ENCODE measurements around the gene PTPRJ.

PTPRJ gene

GRCh38 chr11:48062649-48063048 lies 82.3 kb downstream of the PTPRJ start:
- H3K27me3 ChIP-seq (ENCODE audit: insufficient read depth, low read length): no peaks in the 10 kb centered on the region
- H3K9ac ChIP-seq (ENCODE audit: low read depth, low read length): no peak overlapping the region
- peaks cover 11% of the 10 kb centered on the region for H3K4me1 ChIP-seq (ENCODE audit: insufficient read depth, low read length)
- H3K27ac ChIP-seq (ENCODE audit: low read depth, low read length): no peak overlapping the region
- no peaks in the 10 kb centered on the region for H3K36me3 ChIP-seq (ENCODE audit: insufficient read depth, low read length)
- no peak overlapping the region for H3K4me3 ChIP-seq (ENCODE audit: low read length)
- WGBS: 94% methylated on average over 3 of the region's 3 CpGs
- no peaks in the 10 kb centered on the region for H3K9me3 ChIP-seq (ENCODE audit: insufficient read depth, low read depth, low read length)

- H3K4me1 ChIP-seq (ENCODE audit: insufficient read depth, low read length): peaks cover 11% of the 10 kb centered on the region
- no peak overlapping the region for H3K9ac ChIP-seq (ENCODE audit: low read depth, low read length)
- H3K4me3 ChIP-seq (ENCODE audit: low read length): no peak overlapping the region
- no peak overlapping the region for H3K27ac ChIP-seq (ENCODE audit: low read depth, low read length)
- H3K27me3 ChIP-seq (ENCODE audit: insufficient read depth, low read length): no peaks in the 10 kb centered on the region
- WGBS: 87% methylated on average over 2 of the region's 2 CpGs
- no peaks in the 10 kb centered on the region for H3K36me3 ChIP-seq (ENCODE audit: insufficient read depth, low read length)
- no peaks in the 10 kb centered on the region for H3K9me3 ChIP-seq (ENCODE audit: insufficient read depth, low read depth, low read length)
Measured at GRCh38 chr11:48063424-48063978, 83.1 kb downstream of the PTPRJ start.

GRCh38 chr11:48064306-48064705 lies 83.9 kb downstream of the PTPRJ start:
- no peak overlapping the region for H3K9ac ChIP-seq (ENCODE audit: low read depth, low read length)
- H3K27ac ChIP-seq (ENCODE audit: low read depth, low read length): no peak overlapping the region
- no peaks in the 10 kb centered on the region for H3K9me3 ChIP-seq (ENCODE audit: insufficient read depth, low read depth, low read length)
- WGBS: 80% methylated on average over 6 of the region's 8 CpGs
- H3K36me3 ChIP-seq (ENCODE audit: insufficient read depth, low read length): no peaks in the 10 kb centered on the region
- H3K27me3 ChIP-seq (ENCODE audit: insufficient read depth, low read length): no peaks in the 10 kb centered on the region
- peaks cover 11% of the 10 kb centered on the region for H3K4me1 ChIP-seq (ENCODE audit: insufficient read depth, low read length)
- no peak overlapping the region for H3K4me3 ChIP-seq (ENCODE audit: low read length)

- Histone ChIP-seq H3K9me3 (ENCODE audit: insufficient read depth, low read depth, low read length) (no peaks in the 10 kb centered on the region), H3K9ac (ENCODE audit: low read depth, low read length) (no peak overlapping the region), H3K4me3 (ENCODE audit: low read length) (no peak overlapping the region), H3K27ac (ENCODE audit: low read depth, low read length) (no peak overlapping the region), H3K27me3 (ENCODE audit: insufficient read depth, low read length) (no peaks in the 10 kb centered on the region), H3K4me1 (ENCODE audit: insufficient read depth, low read length) (peaks cover 7% of the 10 kb centered on the region), H3K36me3 (ENCODE audit: insufficient read depth, low read length) (no peaks in the 10 kb centered on the region)
- 88% methylated on average over 8 of the region's 10 CpGs for WGBS
Measured at GRCh38 chr11:48066881-48067800, 86.8 kb downstream of the PTPRJ start.

- H3K9ac ChIP-seq (ENCODE audit: low read depth, low read length): no peak overlapping the region
- H3K4me3 ChIP-seq (ENCODE audit: low read length): no peak overlapping the region
- no peak overlapping the region for H3K27ac ChIP-seq (ENCODE audit: low read depth, low read length)
- 89% methylated on average over 7 of the region's 8 CpGs for WGBS
- H3K4me1 ChIP-seq (ENCODE audit: insufficient read depth, low read length): no peaks in the 10 kb centered on the region
- H3K27me3 ChIP-seq (ENCODE audit: insufficient read depth, low read length): no peaks in the 10 kb centered on the region
- H3K9me3 ChIP-seq (ENCODE audit: insufficient read depth, low read depth, low read length): no peaks in the 10 kb centered on the region
- no peaks in the 10 kb centered on the region for H3K36me3 ChIP-seq (ENCODE audit: insufficient read depth, low read length)
Measured at GRCh38 chr11:48073031-48073861, 92.9 kb downstream of the PTPRJ start.

GRCh38 chr11:48074425-48075181 lies 94.2 kb downstream of the PTPRJ start:
- WGBS: 87% methylated on average over 3 of the region's 3 CpGs
- Histone ChIP-seq H3K27me3 (ENCODE audit: insufficient read depth, low read length) (no peaks in the 10 kb centered on the region), H3K4me3 (ENCODE audit: low read length) (no peak overlapping the region), H3K27ac (ENCODE audit: low read depth, low read length) (no peak overlapping the region), H3K4me1 (ENCODE audit: insufficient read depth, low read length) (no peaks in the 10 kb centered on the region), H3K9me3 (ENCODE audit: insufficient read depth, low read depth, low read length) (no peaks in the 10 kb centered on the region), H3K36me3 (ENCODE audit: insufficient read depth, low read length) (no peaks in the 10 kb centered on the region), H3K9ac (ENCODE audit: low read depth, low read length) (no peak overlapping the region)

- Histone ChIP-seq H3K36me3 (ENCODE audit: insufficient read depth, low read length) (no peaks in the 10 kb centered on the region), H3K4me3 (ENCODE audit: low read length) (no peak overlapping the region), H3K4me1 (ENCODE audit: insufficient read depth, low read length) (no peaks in the 10 kb centered on the region), H3K9me3 (ENCODE audit: insufficient read depth, low read depth, low read length) (no peaks in the 10 kb centered on the region), H3K27ac (ENCODE audit: low read depth, low read length) (no peak overlapping the region), H3K27me3 (ENCODE audit: insufficient read depth, low read length) (no peaks in the 10 kb centered on the region), H3K9ac (ENCODE audit: low read depth, low read length) (no peak overlapping the region)
- 92% methylated on average over 7 of the region's 7 CpGs for WGBS
Measured at GRCh38 chr11:48075637-48076036, 95.3 kb downstream of the PTPRJ start.

- Histone ChIP-seq H3K9me3 (ENCODE audit: insufficient read depth, low read depth, low read length) (no peaks in the 10 kb centered on the region), H3K9ac (ENCODE audit: low read depth, low read length) (no peak overlapping the region), H3K4me1 (ENCODE audit: insufficient read depth, low read length) (no peaks in the 10 kb centered on the region), H3K36me3 (ENCODE audit: insufficient read depth, low read length) (no peaks in the 10 kb centered on the region), H3K4me3 (ENCODE audit: low read length) (no peak overlapping the region), H3K27me3 (ENCODE audit: insufficient read depth, low read length) (no peaks in the 10 kb centered on the region), H3K27ac (ENCODE audit: low read depth, low read length) (no peak overlapping the region)
- 91% methylated on average over 6 of the region's 6 CpGs for WGBS
Measured at GRCh38 chr11:48077251-48077650, 96.9 kb downstream of the PTPRJ start.

GRCh38 chr11:48078689-48079088 lies 98.3 kb downstream of the PTPRJ start:
- H3K4me1 ChIP-seq (ENCODE audit: insufficient read depth, low read length): no peaks in the 10 kb centered on the region
- no peaks in the 10 kb centered on the region for H3K36me3 ChIP-seq (ENCODE audit: insufficient read depth, low read length)
- no peak overlapping the region for H3K4me3 ChIP-seq (ENCODE audit: low read length)
- no peak overlapping the region for H3K9ac ChIP-seq (ENCODE audit: low read depth, low read length)
- H3K27ac ChIP-seq (ENCODE audit: low read depth, low read length): no peak overlapping the region
- 85% methylated on average over 1 of the region's 1 CpG for WGBS
- no peaks in the 10 kb centered on the region for H3K9me3 ChIP-seq (ENCODE audit: insufficient read depth, low read depth, low read length)
- no peaks in the 10 kb centered on the region for H3K27me3 ChIP-seq (ENCODE audit: insufficient read depth, low read length)

GRCh38 chr11:48079596-48079995 lies 99.2 kb downstream of the PTPRJ start:
- no peaks in the 10 kb centered on the region for H3K27me3 ChIP-seq (ENCODE audit: insufficient read depth, low read length)
- H3K9ac ChIP-seq (ENCODE audit: low read depth, low read length): no peak overlapping the region
- no peak overlapping the region for H3K4me3 ChIP-seq (ENCODE audit: low read length)
- WGBS: 73% methylated on average over 6 of the region's 6 CpGs
- H3K27ac ChIP-seq (ENCODE audit: low read depth, low read length): no peak overlapping the region
- H3K9me3 ChIP-seq (ENCODE audit: insufficient read depth, low read depth, low read length): no peaks in the 10 kb centered on the region; the same call in 1 of the 2 replicates
- no peaks in the 10 kb centered on the region for H3K36me3 ChIP-seq (ENCODE audit: insufficient read depth, low read length)
- H3K4me1 ChIP-seq (ENCODE audit: insufficient read depth, low read length): no peaks in the 10 kb centered on the region
